Osteoblast (primary cell): Measurements from ENCODE around the gene SPNS1. TPM values are rescaled to one million over a fixed set of nuclear protein-coding genes. Genes with fewer than 3 reads are reported as not detected.
"Not testable (repeated sequence)": the region's sequence is repeated elsewhere in the genome, so short reads cannot be mapped to it uniquely, and the experiment has no call there.

Experiments
- DNase-seq: peaks from one replicate; pipeline ENCODE4 v3.0.0; 2011; ENCODE audit warnings: low spot score, mixed read lengths; ENCODE audit not compliant: insufficient read length; ENCODE audit errors: missing footprints
- H2AFZ ChIP-seq: 2 replicates; pipeline ENCODE4 v1.6.0; 2011; ENCODE audit warnings: mild to moderate bottlenecking, low read length
- H3K27ac ChIP-seq: 2 replicates; pipeline ENCODE4 v1.5.1; 2011; ENCODE audit warnings: mild to moderate bottlenecking, low read depth, low read length, moderate library complexity
- H3K27me3 ChIP-seq: 2 replicates; pipeline ENCODE4 v1.6.0; 2012; ENCODE audit warnings: mild to moderate bottlenecking, control low read depth, inconsistent platforms, low read length, moderate library complexity; ENCODE audit not compliant: insufficient read depth
- H3K36me3 ChIP-seq: 2 replicates; pipeline ENCODE4 v1.5.1; 2011; ENCODE audit warnings: mild to moderate bottlenecking, low read length, control low read depth, moderate library complexity; ENCODE audit not compliant: insufficient read depth
- H3K4me1 ChIP-seq: 2 replicates; pipeline ENCODE4 v1.5.1; 2011; ENCODE audit warnings: mild to moderate bottlenecking, low read length, control low read depth, moderate library complexity; ENCODE audit not compliant: insufficient read depth
- H3K4me2 ChIP-seq: 2 replicates; pipeline ENCODE4 v1.6.0; 2011; ENCODE audit warnings: mild to moderate bottlenecking, low read length; ENCODE audit not compliant: insufficient read depth
- H3K4me3 ChIP-seq: fragments of 200-600 bp; sonication (generic); 3 replicates; pipeline ENCODE4 v1.5.1; 2012; ENCODE audit warnings: mild to moderate bottlenecking, low read length, inconsistent platforms; ENCODE audit not compliant: insufficient read depth
- H3K79me2 ChIP-seq: 2 replicates; pipeline ENCODE4 v1.6.0; 2012; ENCODE audit warnings: mild to moderate bottlenecking, low read length, control low read depth, inconsistent platforms; ENCODE audit not compliant: insufficient read depth
- H3K9me3 ChIP-seq: 2 replicates; pipeline ENCODE4 v1.5.1; 2011; ENCODE audit warnings: low read depth, low read length, control low read depth
- H4K20me1 ChIP-seq: 2 replicates; pipeline ENCODE4 v1.6.0; 2012; ENCODE audit warnings: mild to moderate bottlenecking, low read length, control low read depth; ENCODE audit not compliant: insufficient read depth
- CTCF ChIP-seq: IDR thresholded peaks from 2 replicates; pipeline ENCODE4 v1.5.1; 2011; ENCODE audit warnings: mild to moderate bottlenecking, low read depth, low read length, moderate library complexity; ENCODE audit errors: extremely low read depth
- total RNA-seq: library from RNA; depleted of rRNA; stranded (reverse); fragments of >200 nt; gene quantifications from 2 replicates; pipeline ENCODE4 v1.2.3, GENCODE V29; 2012

The SPNS1 gene
- total RNA-seq: 50.7 and 51.9 TPM in 2 replicates

- no peaks in the 10 kb centered on the region for H3K9me3 ChIP-seq
- peaks cover 11% of the 10 kb centered on the region for H3K36me3 ChIP-seq
- peak within 1 kb of the TSS; percentile 99 for H2AFZ ChIP-seq
- H3K27me3 ChIP-seq: no peaks in the 10 kb centered on the region
- peak within 1 kb of the TSS; percentile 93 for H3K4me3 ChIP-seq
- DNase-seq: peak; percentile 100
- peaks cover 3% of the 10 kb centered on the region for H4K20me1 ChIP-seq
- H3K27ac ChIP-seq: peak within 1 kb of the TSS; percentile 97
- peak within 1 kb of the TSS; percentile 100 for H3K4me2 ChIP-seq
- H3K4me1 ChIP-seq: peaks cover 13% of the 10 kb centered on the region
- no peak for TF ChIP-seq CTCF
- peaks cover 41% of the 10 kb centered on the region for H3K79me2 ChIP-seq
Measured at GRCh38 chr16:28974437-28975157, at the start of gene SPNS1. TSS of gene SPNS1 (plus strand) at chr16:28974778. CDS start at chr16:28975152, 374 bp downstream.

GRCh38 chr16:28925386-28926228, 49.0 kb upstream of the SPNS1 start:
- no peak for TF ChIP-seq CTCF
- H2AFZ ChIP-seq: peak overlapping the region; percentile 90
- H3K79me2 ChIP-seq: peaks cover 4% of the 10 kb centered on the region
- H3K4me1 ChIP-seq: peaks cover 10% of the 10 kb centered on the region
- H3K27ac ChIP-seq: peak overlapping the region; percentile 90
- no peak for DNase-seq
- no peaks in the 10 kb centered on the region for H3K27me3 ChIP-seq
- peaks cover 4% of the 10 kb centered on the region for H3K36me3 ChIP-seq
- H3K9me3 ChIP-seq: no peaks in the 10 kb centered on the region
- H3K4me3 ChIP-seq: peak overlapping the region; percentile 98
- peak overlapping the region; percentile 96 for H3K4me2 ChIP-seq
- no peaks in the 10 kb centered on the region for H4K20me1 ChIP-seq

DNA sequence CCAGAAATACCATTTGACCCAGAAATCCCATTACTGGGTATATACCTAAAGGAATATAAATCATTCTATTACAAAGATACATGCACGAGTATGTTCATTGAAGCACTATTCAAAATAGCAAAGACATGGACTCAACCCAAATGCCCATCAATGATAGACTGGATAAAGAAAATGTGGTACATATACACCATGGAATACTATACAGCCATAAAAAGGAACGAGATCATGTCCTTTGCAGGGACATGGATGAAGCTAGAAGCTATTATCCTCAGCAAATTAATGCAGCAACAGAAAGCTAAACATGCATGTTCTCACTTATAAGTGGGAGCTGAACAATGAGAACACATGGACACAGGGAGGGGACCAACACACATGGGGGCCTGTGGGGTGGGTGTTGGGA, 48.3 kb upstream of the SPNS1 start:
- H3K27ac ChIP-seq, H3K9me3 ChIP-seq, H3K4me3 ChIP-seq, H3K79me2 ChIP-seq, H3K27me3 ChIP-seq, H3K36me3 ChIP-seq, H4K20me1 ChIP-seq, H3K4me1 ChIP-seq, H2AFZ ChIP-seq, DNase-seq: not testable (repeated sequence)
- H3K4me2 ChIP-seq: peak overlapping the region; percentile 96

GRCh38 chr16:28927815-28928214, 46.8 kb upstream of the SPNS1 start:
- no peak overlapping the region for H2AFZ ChIP-seq
- no peak for TF ChIP-seq CTCF
- H3K4me3 ChIP-seq: no peak overlapping the region

More at GRCh38 chr16:28927815-28928214, 46.8 kb upstream of the SPNS1 start:
- no peaks in the 10 kb centered on the region for H3K27me3 ChIP-seq
- no peaks in the 10 kb centered on the region for H4K20me1 ChIP-seq
- H3K36me3 ChIP-seq: peaks cover 4% of the 10 kb centered on the region
- no peak overlapping the region for H3K4me2 ChIP-seq
- peaks cover 4% of the 10 kb centered on the region for H3K79me2 ChIP-seq
- H3K27ac ChIP-seq: no peak overlapping the region
- H3K4me1 ChIP-seq: peaks cover 10% of the 10 kb centered on the region
- peak; percentile 17 for DNase-seq
- no peaks in the 10 kb centered on the region for H3K9me3 ChIP-seq
